NCI-H748 treated with DMSO at 0.1 percent for 48 hours (cell line): ENCODE data around the gene TPP1.

Source experiments
- DNase-seq: peaks from one replicate; lab custom pipeline; 2025; lab: John Stamatoyannopoulos, UW

Gene TPP1

DNA sequence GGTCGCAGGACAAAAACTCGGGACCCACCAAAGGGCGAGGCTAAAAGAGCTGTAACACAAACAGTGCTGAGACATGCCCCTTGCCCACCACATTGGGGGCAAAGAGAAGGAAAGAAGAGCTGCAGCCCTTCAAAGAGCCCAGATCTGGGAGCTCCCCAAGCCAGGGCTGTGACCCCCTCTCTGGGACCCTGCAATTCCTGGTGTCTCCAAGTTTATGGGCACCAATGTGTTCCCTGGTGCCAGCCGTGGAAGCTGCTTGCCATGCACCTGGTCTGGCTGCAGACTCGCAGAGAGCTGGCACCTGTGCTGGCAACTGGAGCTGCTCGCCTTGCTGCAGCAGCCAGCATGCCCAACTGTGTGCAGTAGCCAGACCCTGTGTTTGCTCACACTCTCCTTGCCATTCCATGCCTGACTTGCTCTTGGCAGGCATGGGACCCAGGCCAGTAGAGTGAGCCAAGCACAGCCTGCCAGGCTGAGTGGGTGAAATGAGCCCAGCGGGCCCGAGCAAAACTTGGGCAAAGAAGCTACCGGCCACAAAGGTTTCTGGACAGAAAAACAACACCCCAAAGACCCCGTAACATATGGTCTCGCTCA lies 31.8 kb downstream of the TPP1 start:
- no peak for DNase-seq

DNA sequence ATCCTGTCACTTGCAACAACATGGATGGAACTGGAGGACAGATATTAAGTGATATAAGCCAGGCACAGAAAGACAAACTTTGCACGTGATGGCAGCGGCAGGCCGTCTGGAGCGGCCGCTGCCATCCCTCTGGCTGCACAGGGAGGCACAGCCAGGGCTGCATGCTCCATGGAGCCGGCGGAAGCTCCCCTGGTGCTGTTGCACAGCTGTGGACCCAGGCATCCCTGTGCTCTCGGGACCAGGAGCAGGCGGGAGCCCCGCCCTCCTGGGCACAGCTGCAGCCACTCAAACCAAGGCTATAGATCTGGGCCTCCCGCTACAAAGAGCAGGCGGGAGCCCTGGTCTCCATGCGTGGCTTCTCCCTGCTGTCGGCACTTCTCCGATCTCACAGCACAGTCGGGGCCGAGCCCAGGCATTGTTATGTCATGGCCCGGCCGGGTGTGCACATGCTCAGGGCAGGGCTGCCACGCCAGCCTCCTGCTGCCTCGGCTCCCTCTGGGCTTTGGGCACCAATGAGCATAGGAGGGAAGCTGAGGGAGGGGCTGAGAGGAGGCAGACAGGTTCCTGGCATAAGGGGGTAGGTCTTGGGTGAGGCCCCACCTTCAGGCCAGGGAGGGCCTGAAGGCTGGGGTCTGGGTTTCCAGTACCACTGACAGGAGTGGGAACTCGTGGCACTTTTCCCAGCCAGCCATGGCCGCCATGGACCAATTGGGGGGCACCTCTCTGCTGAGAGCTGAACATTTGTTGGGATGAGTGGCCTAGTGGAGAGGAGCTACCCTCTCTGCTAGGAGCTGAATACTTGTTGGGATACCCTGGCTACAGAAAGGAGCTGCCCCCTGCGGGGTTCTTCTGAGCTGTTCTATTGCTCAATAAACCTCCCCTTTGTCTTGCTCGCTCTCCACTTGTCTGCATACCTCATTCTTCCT lies 32.5 kb downstream of the TPP1 start:
- DNase-seq = no peak

DNA sequence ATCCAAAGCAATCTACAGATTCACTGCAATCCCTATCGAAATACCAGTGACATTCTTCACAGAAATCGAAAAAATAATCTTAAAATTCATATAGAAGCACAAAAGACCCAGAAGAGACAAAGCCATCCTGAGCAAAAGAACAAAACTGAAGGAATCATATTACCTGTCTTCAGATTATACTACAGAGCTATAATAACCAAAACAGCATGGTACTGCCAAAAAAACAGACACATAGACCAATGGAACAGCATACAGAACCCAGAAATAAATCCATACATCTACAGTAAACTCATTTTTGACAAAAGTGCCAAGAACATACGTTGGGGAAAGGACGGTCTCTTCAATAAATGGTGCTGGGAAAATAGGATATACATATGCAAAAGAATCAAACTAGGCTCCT lies 34.7 kb downstream of the TPP1 start:
- no peak for DNase-seq

DNA sequence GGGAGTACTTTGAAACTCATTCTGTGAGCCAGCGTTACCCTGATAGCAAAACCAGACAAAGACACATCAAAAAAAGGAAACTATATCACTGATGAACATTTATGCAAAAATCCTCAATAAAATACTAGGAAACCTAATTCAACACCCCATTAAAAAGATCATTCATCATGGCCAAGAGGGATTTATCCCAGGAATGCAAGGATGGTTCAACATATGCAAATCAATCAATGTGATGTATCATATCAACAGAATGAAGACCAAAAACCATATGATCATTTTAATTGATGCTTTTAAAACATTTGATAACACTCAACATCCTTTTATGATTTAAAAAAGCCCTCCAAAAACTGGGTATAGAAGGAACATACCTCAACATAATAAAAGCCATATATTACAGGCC lies 35.6 kb downstream of the TPP1 start:
- no peak for DNase-seq

DNA sequence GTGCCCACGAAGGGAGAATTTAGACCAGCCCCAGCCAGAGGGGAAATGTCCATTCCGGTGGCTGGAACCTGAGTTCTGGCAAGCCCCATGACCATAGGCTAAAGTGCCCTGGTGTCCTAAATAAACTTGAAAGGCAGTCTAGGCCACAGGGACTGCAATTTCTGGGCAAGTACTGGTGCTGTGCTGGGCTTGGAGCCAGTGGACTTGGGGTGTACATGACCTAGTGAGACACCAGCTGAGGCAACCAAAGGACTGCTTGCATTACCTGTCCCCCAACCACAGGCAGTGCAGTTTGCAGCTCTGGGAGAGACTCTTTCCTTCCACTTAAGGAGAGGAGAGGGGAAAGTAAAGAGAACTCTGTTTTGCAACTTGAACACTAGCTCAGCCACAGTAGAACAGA lies 39.5 kb downstream of the TPP1 start:
- DNase-seq = no peak

DNA sequence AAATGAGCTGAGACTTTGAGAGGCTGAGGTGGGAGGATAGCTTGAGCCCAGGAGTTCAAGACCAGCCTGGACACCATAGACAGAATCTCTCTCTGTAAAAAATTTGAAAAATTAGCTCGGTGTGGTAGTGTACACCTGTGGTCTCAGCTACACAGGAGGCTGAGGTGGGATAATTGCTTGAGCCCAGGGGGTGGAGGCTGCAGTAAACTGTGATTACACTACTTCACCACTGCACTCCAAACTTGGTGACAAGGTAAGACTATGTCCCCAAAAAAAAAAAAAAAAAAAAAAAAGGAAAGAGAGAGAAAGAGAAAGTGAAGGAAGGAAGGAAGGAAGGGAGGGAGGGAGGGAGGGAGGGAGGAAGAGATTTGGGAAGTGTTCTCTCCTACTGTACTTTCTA lies 41.1 kb downstream of the TPP1 start:
- no peak for DNase-seq

DNA sequence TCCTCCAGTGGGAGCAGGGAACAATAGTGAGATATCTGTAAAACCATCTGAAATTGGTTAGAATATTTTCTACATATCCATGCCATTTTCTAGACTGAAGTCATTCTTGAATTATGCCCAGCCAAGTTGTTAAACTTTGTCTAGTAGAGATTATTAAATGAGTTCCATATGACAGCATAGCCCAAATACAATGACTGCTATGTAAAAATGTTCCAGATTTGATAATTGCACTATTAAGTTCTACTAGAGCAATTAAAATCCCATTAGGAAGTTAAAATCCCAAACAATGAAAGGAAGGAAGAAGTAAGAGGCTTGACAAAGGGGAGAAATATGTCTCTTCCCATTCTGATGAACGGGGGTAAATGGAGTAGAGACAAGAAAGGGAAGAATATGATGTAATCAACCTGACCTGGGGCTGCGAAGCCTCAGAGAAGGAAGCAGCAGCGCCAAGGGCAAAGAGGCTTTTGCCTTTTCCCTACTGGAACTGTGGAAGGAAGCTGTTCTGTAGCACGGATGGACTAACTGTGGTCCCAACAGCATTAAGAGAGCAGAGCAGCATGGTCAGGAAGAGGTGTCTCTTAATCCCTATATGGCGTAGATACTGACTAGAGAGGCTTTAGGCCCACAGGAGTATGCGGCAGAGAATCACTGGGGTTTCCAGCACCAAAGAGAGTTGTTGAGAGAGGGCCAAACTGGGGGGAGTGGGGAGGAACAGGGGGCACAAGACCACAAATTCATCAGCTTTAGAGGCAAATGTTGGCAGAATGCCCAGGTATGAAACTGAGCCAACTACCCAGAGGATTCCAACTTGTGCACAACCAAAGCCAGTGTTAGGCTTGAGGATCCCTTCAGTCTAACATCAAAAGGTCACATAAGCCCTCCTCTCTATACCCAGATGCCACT lies 42.5 kb downstream of the TPP1 start:
- no peak for DNase-seq

DNA sequence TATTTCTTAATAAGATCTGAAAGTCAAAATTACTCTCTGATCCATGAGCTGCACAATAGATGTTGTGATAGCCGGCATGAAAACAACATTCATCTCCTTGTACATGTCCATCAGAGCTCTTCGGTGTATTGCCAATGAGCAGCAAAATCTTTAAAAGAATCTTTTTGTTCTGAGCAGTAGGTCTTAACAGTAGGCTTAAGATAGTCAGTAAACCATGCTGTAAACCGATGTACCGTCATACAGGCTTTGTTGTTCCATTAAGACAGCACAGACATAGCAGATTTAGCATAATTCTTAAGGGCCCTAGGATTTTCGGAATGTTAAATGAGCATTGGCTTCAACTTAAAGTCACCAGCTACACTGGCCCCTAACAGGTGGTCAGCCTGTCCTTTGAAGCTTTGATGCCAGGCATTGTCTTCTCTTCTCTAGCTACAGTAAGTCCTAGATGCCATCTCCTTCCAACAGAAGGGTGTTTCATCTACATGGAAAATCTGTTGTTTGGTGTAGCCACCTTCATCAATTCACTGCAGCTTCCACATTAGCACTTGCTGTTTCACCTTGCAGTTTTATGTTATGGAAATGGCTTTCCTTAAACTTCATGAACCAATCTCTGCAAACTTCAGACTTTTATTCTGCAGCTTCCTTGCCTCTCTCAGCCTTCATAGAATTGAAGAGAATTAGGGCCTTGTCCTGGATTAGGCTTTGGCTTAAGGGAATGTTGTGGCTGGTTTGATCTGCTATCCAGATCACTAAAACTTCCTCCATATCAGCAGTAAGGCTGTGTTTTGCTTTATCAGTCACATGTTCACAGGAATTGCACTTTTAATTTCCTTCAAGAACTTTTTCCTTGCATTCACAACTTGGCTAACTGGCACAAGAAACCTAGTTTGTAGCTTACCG lies 44.2 kb downstream of the TPP1 start:
- no peak for DNase-seq

DNA sequence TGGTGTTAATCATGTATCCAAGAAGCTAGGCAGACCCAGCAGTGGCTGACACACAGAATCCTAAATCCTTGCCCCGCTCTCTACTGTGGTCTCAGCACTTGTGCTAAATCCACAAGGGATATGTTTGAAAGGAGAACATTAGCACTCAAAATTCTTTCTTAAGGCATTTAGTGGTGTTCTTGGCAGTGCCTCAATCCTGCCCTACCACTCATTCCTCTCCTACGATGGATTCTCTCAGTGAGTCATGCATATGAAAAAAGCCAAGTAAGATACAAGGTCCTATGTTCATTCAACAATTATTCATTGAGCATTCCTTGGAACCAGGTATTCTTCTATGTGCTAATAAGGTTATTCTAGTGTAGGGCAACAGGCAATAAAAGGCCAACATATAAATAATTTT lies 47.0 kb downstream of the TPP1 start:
- no peak for DNase-seq

DNA sequence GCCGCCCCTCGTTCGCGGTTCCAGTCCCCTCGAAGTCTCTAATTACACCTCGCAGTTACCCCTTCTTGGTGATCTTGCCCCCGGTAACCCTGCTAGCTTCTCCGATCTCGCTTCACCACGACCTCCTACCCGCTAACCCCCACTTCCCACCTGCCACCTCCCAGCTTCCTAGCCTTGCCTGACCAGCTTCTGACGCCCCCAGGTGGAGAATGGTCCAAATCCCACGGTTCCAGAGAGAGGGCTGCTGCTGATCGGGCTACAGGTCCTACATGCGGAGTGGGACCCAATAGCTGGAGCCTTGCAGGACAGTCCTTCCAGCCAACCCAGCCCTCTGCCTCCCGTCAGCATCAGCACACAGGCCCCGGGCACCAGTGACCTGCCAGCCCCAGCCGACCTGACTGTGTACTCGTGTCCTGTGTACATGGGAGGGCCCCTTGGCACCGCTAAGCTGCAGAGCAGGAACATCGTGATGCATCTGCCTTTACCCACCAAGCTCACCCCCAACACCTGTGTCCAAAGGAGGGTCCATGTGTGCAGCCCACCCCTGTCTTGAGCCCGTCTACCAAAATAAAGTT lies 47.7 kb downstream of the TPP1 start:
- DNase-seq = no peak

DNA sequence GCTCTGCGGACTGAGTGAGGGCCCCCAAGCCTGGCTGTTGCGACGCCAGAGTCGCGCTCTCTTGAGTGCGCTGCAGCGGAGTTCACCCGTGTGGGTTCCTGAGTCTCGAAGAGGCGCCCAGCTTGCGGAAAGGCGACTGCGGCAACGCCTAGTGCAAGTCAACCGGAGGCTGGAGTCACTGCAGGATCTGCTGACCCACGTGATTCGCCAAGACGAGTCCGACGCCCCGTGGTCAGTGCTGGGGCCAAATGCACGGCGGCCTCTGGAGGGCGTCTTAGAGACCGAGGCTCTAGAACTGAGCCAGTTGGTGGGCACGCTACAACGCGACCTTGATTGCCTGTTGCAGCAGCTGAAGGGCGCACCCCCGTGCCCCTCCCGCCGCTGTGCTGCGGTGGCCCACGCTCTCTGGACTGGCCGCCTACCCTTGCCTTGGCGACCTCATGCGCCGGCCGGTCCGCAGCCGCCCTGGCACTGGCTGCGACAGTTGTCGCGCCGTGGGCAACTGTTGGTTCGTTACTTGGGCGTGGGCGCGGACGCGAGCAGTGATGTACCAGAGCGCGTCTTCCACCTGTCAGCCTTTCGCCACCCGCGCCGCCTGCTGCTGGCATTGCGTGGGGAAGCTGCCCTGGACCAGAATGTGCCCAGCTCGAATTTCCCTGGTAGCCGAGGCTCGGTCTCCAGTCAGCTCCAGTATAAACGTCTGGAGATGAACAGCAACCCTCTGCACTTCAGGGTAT lies 48.4 kb downstream of the TPP1 start:
- no peak for DNase-seq

DNA sequence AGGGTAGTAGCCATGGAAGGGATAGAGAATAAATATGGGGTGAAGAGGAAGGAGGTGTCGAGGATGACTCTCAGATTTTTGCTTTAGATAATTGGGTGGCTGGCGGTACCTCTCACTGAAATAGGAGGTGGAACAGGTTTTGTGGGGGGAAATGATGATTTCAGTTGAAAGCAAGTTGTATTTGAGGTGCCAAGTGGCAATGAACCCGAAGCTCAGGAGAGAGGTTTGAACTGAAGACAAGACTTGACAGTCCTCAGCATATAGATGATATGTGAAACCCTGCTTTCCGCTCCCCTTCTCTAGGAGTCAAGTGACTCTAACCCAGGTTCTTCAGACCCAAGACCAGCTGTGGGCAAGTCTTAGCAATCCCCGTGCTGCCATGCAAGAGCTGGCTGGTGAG lies 49.5 kb downstream of the TPP1 start:
- DNase-seq = no peak

DNA sequence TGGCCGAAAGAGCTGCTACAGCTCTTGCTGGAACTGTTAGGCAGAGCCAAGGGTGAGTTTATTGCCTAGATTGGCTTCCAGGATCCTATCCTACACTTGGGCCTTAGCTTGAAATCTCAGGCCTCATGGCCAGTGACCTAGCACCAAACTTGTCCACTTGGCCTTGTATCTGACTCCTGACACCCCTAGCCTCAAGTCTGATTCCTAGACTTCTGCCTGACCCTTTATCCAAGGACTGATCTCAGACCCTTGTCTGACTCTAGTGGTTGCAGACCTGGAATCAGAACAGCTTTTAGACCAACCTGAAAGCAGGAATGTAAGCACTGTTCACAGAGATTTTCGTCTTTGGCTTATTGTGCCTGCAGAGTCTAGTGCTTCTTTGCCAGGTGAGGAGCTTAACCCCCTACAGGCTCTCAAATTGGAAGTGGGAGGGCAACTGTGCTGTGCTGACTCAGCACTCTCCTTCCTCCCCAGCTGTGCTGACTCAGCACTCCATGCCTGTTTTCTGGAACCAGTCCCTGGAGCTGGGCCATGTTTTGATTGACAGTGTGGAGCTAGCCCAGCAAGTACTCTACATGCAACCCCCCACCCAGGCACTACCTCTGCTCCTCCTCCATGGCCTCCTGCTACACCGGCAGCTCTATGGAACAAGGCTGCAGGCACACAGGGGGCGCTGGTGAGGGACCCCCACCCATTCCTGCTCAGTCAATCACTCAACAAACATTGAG lies 50.9 kb downstream of the TPP1 start:
- DNase-seq = no peak

DNA sequence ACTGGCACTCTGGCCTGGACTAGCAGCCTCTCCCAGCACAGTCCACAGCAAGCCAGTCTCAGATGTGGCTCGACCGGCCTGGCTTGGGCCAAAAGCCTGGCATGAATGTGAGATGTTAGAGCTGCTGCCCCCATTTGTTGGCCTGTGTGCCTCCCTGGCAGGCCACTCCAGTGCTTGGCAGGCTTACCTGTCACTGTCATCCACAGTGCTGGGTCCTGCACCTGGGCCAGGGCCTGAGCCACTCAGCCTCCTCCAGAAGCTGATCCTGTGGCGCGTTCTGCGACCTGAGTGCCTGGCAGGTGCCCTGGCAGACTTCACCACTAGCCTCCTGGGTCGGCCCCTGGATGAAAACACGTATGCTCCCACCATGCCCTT lies 51.9 kb downstream of the TPP1 start:
- DNase-seq = no peak

DNA sequence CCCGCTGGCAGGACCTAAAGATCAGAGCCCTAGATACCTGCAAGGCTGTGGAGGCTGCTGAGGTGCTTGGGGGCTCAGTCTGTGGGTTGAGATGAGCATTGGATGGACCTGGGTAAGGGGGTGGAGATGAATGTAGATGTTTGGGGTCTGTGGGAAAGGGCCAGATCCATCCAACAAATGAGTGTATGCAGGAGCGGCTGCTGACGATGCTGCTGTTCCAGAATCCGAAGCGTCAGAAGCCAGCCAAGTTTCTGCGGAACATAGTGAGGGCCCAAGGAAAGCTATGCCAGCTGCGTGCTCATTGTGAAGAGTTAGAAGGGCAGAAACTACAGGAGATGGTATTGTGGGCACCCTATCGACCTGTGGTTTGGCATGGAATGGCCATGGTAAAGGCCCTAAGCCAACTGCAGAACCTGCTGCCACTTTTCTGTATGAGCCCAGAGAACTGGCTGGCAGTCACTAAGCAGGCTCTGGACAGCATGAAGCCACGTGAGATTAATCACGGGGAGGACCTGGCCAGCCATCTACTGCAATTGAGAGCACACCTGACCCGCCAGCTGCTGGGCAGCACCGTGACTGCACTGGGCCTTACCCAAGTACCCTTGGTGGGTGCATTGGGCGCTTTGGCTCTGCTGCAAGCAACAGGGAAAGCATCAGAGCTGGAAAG lies 52.4 kb downstream of the TPP1 start:
- no peak for DNase-seq

DNA sequence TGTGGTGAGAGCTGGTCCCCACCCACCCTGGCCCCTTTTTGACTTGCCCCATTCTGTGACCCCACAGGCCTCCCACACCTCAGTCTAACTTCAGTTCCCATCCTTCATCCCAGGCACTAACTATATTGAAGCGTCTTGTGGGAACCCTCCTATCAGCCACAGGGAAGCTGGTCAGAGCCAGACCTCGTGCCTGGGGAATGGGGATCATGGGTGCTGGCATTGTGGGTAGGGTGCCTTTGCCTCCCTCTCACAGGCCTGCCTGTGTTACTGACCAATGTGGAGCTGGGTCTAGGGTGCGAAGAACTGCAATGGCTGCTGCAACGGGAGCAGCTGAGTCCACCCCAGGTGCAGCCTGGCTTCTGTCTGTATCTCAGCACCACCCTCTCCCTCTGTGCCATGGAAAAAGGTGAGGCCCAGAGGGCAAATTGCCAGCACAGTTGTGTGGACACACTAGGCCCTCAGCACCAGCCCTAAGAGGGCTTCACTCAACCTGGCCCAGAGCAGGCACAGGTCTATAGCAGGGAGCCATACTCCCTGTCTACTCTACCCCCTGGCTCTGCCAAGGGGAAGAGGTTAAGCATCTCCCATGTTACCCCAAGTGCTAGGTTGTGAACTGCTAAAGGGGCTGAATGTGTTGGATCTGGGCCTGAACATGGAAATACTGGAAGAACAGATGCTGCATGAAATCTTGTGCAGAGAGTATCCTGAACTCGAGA lies 53.1 kb downstream of the TPP1 start:
- DNase-seq = no peak

DNA sequence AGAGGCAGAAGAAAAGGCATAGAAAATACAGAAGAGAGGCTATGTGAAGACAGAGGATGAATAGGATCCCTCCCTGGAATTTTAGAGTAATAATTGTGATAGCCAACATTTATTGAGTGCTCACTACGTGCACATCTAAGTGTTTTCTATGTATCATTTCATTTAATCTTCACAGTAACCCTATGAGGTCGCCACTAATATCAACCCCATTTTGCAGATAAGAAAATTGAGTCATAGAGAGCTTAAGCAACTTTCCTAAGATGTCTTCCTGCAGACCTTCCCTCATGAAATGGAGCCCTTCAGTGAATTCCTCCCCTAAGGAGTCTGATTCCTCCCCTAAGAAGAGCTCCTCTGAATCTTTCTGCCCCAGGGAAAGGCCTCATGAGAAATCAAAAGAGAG lies 53.9 kb downstream of the TPP1 start:
- DNase-seq = no peak

DNA sequence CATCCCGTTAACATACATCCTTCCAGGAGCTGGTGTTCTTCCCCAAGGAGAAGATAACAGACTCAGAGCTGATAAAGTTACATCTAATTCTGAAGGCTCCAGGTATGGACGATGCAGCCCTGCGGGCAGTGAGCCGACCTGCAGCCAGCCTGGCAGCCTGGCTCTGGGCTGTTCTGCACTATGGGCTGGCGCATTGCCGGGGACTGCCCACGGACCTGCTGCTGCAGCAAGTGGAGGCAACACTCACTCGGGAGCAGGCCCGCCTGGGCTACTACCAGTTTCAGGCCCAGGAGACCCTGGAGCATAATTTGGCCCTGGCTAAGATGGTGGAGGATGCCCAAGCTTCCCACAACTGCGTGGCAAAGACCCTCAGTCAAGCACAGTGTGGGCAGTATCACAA lies 55.6 kb downstream of the TPP1 start:
- DNase-seq = no peak

DNA sequence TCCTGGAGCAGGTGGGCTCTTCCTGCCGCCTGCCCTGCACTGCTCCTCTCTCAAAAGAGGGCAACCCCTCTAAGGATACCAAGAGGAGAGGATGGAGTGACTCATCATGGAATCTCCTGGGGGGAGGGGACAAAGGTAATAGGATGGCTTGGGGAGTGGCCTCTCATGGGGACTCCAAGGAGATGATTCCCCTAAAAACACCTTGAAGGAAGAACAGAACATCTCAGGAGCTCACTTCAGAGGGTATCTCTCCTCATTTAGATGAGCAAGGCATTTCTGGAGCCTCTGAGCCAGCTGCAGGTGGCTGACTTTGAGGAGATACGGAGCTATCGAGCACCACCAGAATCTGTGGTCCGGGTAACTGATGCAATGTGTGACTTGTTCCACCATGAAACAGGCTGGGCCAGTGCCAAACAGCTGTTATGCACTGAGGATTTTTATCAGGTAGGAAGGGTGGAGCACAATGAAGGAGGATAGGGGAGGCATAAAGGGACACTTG lies 56.1 kb downstream of the TPP1 start:
- DNase-seq = no peak
